HG02798 (cell line): ENCODE results near the gene UCKL1.
"Not testable (repeated sequence)": the region's sequence is repeated elsewhere in the genome, so short reads cannot be mapped to it uniquely, and the experiment has no call there.

Experiments
- ATAC-seq: cut with Tn5 transposase; IDR thresholded peaks from one replicate; pipeline ENCODE4 v1.9.1; 2021; ENCODE audit warnings: mild to moderate bottlenecking; ENCODE audit not compliant: unreplicated experiment, poor library complexity

Gene UCKL1

DNA sequence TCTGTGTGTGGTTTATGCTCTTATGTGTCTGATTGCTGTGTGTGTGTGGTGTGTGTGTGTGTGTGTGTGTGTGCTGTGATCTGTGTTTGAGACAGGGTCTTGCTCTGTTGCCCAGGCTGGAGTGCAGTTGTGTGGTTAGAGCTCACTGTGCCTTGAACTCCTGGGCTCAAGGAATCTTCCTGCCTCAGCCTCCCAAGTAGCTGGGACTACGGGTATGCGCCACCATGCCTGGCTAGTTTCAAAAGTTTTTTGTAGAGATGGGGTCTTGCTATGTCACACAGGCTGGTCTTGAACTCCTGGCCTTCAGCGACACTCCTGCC is 16.9 kb upstream of the UCKL1 start:
- ATAC-seq: no peak

DNA sequence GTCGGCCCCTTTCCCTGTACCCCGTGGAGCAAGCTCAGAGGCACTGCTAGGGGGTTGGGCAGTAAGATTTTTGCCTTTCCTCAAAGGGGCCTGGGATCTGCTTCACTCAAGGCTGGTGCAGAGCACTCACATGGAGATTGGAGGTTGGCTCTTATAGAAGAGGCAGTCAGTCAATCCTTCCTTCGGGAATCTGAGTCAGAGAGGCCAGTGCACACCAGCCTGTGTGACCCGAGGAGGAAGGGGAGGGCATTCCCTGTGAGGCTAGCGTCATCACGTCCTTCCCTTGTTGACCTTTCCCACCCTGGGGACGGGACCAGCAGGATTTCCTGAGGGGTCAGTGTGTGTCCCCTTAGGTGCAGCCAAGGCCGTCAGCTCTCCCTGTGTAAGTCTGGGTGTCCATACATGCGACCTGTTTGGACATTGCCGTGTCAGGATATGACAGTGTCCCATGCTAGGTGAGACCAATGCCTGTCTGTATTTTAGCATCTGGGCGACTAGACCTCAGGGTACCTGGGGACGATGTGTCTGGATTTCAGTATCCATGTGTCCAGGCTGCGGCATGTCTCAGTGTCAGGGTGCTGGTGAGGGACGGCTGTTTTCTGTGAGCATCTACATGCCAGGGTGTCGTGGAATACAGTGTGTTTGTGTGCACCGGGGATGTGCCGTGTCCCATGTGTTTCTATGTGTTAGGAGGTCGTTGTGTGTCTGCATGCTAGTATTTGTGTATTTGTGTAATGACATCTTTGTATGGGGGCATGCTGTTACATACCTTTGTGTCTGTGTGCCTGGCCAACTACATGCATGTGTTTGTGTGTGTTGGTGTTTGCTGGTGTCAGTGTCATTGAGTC is 16.3 kb upstream of the UCKL1 start:
- ATAC-seq: no peak

DNA sequence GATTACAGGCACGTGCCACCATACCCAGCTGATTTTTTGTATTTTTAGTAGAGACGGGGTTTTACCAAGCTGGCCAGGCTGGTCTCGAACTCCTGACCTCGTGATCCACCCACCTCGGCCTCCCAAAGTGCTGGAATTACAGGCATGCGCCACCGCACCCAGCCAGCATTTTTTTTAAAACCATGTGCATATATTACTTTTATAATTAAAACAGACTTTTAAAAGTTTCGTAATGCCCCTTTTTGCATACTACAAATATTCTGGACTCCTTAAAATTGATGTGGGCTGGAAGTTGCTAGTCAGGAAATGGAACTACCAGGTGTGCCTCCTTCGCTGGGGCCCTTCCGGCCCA is 15.7 kb upstream of the UCKL1 start:
- not testable (repeated sequence) for ATAC-seq

DNA sequence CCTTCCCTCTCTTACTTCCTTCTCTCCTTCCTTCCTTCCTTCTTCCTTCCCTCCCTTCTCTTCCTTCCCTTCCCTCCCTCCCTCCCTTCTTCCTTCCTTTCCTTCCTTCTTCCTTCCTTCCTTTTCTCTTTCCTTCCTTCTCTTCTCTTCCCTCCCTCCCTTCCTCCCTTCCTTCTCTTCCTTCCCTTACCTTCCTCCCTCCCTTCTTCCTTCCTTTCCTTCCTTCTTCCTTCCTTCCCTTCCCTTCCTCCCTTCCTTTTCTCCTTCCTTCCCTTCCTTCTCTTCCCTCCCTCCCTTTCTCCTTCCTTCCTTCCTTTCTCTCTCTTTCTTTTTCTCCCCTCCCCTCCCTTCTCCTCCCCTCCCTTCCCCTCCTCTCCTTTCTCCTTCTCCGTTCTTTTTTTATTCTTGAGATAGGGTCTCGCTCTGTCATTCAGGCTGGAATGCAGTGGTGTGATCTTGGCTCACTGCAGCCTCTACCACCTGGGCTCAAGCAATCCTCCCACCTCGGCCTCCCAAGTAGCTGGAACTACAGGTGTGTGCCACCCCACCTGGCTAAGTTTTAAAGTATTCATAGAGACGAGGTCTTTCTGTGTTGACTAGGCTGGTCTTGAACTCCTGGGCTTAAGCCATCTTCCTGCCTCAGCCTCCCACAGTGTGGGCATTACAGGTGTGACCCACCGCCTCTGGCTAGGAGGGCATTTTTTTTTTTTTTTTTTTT is 14.7 kb upstream of the UCKL1 start:
- ATAC-seq: no peak

DNA sequence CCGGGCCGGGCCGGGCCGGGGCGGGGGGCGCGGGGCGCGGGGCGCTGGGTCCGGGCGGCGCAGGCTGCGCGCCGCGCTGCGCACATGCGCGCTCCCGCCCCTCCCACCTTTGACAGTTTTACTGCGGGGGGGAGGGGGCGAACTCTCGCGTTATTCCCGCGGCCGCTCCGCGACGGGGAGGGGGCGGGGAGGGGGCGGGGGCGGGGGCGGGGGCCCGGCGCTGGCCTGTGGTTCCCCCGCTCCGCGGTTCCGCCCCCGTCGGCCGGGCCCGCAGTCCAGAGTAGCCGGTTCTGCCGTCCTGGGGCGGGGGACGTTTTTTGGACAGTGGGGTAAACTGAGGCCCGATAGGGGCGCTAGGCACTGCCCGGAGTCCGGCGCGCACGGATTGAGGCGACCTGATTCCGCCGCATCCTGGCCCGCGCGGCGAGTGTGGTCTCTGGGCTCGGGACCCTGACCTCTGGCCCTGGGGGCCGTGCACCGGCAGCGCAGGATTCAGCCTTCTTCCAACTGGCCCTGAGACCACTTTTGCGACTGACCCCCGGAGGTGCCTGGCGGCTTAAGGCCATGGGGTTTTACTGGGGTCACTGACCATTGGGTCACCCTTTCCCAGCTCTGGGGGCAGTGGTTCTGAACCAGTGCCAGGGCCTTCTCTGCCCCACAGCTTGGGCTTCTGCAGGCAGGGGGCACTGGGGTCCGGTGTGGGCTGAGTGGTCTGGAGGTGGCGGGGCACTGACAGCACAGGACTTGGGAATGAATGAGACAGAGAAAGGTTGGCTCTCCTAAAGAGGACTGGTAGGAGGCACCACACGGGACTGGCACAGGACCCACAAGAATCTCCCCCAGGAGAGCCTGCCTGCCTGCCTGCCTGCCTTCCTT is 13.9 kb upstream of the UCKL1 start, which contains the start of gene ZNF512B:
Gene ZNF512B (minus strand): TSS at position 93 of the 876 bp plus-strand sequence. CDS start 1,980 bp downstream, outside the sequence.
- ATAC-seq: peak; percentile 45

DNA sequence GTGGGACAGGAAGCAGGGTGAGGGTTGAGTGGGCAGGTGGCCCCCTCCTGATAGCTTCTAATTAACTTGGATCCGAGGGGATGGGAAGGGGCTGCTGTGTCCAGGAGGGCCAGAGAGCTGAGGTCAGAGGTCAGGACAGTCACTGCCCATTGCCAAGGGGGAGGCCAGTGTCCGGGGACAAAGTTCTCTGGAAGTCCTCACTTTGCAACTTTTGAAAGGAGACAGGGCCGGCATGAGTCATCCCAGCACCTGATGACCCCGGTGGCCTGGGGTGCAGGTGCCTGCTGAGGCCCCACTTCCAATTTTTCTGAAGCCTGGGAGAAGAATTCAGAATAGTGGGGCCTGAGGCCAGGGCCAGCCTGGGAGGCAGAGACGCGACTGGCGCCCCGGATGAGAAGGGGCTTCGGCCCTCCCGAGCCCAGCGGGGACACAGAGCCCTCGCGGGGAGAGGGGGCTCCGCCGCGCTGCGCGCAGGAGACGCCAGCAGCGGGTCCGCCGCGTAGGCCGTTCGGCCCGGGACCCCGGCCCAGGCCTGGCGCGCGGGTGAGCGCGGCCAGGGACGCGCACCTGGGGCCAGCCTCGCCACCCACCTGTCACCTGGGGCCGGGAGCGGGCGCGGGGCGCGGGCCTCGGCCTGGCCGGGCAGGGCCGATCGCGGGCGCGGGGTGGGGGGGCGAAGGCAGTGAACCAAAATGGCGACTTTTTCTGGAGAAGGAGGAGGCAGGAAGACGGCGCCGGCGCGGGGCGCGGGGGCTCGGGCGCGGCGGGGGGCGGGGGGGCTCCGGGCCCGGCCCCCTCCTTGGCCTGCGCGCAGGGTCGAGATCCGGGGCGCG is 12.9 kb upstream of the UCKL1 start:
- ATAC-seq: peak; percentile 6

DNA sequence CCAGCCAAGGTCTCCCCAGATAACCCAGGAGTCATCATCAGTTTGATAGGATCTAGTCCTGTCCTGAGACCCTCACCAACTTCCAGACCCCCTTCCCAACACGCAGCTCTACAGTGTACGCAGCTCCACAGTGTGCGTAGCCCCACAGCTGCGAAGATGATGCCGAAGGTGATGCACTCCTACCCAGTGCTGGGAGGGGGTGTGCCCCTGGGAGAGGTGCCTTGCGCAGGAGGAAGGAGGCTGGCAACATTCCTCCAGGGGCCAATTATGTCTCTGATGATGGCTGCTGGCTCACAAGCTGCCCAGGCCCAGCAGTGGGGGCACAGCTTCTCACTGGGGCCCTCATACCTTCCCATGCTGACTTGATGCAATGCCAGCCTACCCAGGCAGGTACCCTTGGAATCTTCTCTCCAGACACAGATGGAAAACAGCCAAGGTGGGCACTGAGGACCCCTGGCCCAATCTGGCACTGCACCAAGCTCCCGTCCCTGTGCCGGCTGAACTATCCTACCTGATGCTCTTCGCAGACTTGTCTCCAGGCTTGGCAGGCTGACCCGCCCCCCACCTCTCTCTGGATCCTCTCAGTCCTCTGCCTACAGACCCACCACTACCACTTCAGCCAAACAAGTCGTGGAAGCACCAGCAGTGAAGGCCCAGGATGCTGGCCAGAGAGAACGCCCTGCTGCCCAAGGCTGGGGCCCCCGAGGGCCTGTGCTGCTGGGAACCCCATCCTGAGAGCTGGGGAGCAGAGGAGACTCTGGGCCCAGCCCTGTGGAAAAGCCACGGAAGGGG is 12.1 kb upstream of the UCKL1 start:
- ATAC-seq: no peak

DNA sequence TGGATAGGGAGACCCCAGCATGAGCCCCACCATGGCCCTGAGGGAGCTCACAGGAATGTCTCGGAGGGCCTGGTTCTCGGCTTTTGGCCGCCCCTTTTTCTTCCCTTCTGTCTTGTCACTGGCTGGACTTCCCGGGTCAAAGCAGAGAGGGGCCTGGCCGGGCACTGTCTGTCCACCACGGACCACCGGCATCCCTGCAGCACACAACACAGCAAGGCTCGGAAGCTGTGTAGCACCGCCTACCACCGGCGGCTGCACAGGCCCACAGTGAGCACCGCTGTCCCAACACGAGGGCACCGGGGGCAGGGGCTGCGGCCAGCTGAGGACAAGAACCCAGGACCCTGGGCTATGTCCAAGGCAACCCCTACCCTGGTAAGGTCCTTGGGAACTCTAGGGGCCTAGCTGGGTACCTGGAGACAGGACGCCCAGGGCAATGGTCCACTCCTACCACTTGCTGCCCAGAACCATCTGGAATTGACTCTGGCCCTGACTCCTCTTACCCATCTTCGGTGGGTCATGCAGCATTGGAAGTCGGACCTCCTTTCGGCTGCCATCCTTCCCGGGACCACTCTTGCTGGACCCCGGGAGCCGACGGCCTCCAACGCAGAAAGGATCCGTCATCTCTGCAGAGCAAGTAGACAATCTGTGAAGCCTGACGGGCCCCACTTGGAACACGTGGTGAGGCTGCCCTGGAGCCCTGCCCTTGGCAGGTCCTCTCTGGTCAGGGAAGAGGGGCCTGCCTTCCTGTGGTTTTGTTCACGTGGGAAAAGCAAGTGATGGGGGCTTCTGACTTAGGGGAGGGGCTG is 11.3 kb upstream of the UCKL1 start:
- no peak for ATAC-seq

DNA sequence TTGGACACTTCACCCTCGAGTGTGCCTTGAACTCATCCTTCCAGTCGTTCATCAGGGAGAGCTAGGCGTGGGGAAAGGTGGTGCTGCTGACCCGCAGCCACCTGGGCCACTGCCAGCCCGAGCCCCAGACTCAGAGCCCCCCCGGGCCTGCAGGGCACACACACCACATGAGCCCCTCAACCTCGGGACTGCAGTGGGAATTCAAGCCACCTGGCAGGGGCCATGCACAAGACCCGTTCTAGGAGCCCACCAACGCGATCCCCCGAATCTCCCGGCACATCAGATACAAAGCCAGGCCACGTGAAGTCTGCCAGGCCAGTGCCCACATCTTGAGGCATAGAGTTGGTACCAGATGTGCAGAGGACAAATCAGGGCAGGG is 10.7 kb upstream of the UCKL1 start:
- no peak for ATAC-seq

DNA sequence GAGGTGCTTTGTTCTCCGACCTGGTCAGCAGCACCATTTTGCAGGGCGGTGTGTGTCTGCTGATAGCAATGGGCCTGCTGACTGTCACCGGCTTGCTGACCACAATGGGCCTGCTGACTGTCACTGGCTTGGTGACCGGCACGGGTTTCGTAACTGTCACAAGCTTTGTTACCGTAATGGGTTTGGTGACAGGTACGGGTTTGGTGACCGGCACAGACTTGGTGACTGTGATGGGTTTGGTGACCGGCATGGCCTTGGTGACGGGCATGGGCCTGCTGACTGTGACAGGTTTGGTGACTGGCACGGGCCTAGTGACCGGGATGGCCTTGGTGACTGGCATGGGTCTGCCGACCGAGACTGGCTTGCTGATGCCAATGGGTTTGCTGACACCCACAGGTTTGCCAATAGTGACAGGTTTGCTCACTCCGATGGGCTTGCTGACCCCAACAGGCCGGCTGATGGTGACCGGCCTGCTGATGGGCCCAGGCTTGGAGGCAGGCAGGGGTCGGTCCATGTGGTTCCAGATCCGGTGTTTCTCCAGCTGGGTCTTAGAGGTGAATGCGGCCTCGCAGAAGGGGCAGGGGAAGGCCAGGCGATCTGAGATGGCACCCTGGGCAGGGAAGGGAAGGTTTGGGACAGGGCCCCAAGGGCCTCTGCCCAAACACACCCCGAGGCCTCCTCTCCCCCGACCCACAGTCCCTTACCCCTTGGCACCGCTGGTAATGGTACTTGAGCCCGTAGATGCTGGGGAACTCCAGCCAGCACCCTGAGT is 10.1 kb upstream of the UCKL1 start:
- ATAC-seq: no peak

DNA sequence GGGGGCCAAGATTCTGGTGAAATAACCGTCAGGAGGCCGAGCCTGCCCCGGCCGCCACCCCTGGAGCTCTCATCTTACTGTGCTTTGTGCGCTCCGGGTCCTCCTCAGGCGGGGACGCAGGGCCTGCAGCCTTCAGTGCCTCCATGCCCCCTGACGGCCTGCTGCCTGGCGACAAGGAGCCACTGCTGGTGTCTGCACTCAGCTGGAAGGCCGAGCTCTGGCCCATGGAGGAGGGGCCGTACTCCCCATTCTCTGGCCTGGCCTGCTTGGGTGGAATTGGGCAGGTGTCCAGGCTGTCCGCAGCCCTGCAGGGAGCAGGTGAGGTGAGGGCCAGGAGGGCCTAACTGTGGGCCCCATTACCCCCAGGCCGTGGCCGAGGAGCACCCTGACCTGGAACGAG is 8.2 kb upstream of the UCKL1 start:
- no peak for ATAC-seq

DNA sequence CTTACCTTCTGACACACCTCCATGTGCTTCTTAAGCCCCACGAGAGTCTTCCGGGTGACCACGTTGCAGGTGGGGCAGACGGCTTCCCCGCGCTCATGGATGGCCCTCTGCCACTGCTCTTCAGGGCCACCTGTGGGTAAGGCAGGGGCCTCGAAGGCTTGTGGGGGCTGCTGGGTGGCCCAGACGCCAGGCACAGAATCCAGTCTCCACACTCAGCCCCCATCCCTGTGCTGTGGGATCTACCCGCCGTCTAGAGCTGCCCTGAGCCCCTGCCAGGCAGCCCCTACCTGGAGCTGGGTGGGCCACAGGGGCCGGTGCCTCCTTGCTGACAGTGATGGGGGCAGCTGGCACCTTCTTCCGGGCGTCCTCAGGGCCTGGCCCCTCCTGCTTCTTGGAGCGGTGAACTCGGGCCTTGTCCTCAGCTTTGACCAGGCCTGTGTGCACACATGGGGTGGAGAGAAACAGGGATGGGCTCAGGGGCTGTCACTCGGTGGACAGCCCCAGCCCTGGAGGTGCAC is 7.6 kb upstream of the UCKL1 start:
- no peak for ATAC-seq

DNA sequence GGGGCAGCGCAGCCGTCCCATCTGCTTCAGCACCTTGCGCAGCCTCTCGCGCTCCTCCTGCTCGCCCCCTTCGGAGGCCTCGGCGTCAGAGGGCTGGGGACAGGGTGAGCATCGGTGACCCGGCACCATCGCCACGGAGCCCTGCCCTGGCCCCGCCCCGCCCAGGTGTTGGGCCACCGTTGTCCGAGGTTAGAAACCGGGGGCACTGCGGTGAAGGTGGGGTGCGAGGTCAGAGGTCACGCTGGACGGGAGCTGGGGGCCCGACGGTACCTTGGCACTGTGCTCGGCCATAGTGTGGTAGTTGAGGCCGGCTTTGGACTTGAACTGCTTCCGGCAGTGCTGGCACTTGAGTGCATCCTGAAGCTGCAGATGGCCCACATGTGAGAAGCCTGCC is 7.1 kb upstream of the UCKL1 start:
- no peak for ATAC-seq

DNA sequence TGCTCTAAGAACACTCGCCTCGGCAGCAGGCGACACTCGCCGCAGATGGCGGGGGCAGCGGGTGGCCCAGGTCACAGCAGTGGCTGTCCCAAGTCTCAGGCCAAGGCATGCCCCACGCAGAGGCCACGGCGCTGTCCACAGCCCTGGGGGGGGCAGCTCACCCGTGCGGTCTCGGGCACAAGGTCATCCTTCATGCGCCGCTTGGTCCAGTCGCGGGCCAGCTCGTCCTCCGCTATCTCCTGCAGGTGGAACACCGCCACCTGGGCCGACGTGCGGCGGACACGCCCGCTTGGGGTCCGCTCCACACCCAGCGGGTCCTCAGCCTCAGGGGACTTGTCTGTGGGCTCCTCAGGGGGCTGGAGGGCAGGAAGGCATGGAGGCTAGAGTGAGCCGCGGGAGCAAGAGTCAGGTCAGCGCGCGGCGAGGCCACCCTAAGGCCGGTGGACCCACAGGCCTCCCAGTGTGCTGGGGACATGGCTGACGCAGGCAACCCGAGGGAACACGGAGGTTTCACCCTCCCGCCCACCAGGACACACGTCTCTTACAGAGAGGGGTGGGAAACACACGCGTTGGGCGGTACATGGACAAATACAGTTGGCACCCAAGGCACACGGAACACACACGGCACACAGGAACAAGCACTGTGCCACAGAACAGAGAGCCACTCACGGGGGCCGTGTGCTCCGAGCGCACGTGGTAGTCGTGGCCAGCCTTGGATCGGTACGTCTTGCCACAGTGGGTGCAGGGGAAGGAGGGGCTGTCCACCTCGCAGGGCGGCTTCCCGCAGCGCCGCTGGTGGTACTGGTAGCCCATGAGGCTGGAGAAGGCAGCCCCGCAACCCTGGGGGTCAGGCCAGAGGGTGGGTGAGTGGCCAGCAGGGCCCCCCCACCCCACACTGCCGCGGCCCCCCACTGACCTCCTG is 6.5 kb upstream of the UCKL1 start:
- no peak for ATAC-seq

DNA sequence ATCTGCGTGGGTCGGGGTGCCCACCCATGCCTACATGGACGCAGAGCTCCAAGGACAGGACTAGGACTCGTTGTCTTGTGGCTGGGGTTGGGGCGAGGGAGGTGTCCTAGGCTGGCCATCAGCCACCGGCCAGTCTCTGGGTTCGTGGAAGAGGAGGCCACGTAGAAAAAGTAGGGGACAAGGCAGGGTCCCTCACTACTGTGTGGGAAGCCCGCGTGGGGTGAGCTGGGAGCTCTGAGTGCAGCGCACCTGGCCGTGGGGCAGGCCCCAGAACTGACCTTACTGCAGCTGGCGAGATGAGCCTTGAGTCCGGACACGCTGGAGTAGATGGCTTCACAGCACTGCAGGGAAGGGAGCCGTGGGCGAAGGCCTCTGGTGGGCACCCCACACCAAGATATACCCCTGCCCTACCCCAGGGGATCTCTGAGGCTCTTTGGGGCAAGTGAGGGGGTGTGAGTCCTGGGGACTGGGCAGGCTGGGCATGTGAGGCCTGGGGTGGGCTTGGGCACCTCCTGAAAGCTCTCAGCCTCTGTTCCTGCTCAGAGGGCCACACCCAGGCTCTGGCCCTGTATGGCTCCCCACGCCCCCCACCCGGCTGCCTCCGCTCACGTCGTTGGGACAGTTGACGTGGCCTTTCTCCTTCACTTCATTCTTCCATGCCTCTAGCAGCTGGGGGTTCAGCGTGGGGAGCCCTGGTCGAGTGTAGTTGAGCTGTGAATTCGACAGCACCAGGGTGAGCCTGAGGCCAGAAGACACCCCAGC is 5.6 kb upstream of the UCKL1 start:
- ATAC-seq: no peak
